Ectodermal cell (in vitro differentiated cells): Measurements from ENCODE around the gene CSPG5.

Experiments
- H3K27ac ChIP-seq: 2 replicates; pipeline ENCODE4 v1.7.0; 2013; ENCODE audit warnings: mild to moderate bottlenecking, low read depth, low read length; ENCODE audit not compliant: insufficient read depth, poor library complexity, severe bottlenecking
- H3K27me3 ChIP-seq: 2 replicates; pipeline ENCODE4 v1.7.0; 2013; ENCODE audit warnings: mild to moderate bottlenecking, low read length; ENCODE audit not compliant: insufficient read depth, control insufficient read depth, poor library complexity, severe bottlenecking
- H3K36me3 ChIP-seq: one replicate; pipeline ENCODE4 v1.7.0; 2013; ENCODE audit warnings: low read length; ENCODE audit not compliant: control insufficient read depth, insufficient read depth
- H3K4me1 ChIP-seq: one replicate; pipeline ENCODE4 v1.7.0; 2013; ENCODE audit warnings: low read length; ENCODE audit not compliant: control insufficient read depth, insufficient read depth
- H3K4me3 ChIP-seq: 2 replicates; pipeline ENCODE4 v1.7.0; 2013; ENCODE audit warnings: low read depth, low read length, control low read depth; ENCODE audit not compliant: insufficient read depth
- H3K9me3 ChIP-seq: 2 replicates; pipeline ENCODE4 v1.7.0; 2013; ENCODE audit warnings: mild to moderate bottlenecking, low read length, moderate library complexity; ENCODE audit not compliant: control insufficient read depth
- WGBS, 2 experiments: methylation state at CpG; one replicate each; pipeline ENCODE4 v1.1.7; 2013; ENCODE audit warnings: missing lambda C conversion rate in 2 of 2; 5-methylcytosine and 5-hydroxymethylcytosine counted together

The CSPG5 gene

DNA sequence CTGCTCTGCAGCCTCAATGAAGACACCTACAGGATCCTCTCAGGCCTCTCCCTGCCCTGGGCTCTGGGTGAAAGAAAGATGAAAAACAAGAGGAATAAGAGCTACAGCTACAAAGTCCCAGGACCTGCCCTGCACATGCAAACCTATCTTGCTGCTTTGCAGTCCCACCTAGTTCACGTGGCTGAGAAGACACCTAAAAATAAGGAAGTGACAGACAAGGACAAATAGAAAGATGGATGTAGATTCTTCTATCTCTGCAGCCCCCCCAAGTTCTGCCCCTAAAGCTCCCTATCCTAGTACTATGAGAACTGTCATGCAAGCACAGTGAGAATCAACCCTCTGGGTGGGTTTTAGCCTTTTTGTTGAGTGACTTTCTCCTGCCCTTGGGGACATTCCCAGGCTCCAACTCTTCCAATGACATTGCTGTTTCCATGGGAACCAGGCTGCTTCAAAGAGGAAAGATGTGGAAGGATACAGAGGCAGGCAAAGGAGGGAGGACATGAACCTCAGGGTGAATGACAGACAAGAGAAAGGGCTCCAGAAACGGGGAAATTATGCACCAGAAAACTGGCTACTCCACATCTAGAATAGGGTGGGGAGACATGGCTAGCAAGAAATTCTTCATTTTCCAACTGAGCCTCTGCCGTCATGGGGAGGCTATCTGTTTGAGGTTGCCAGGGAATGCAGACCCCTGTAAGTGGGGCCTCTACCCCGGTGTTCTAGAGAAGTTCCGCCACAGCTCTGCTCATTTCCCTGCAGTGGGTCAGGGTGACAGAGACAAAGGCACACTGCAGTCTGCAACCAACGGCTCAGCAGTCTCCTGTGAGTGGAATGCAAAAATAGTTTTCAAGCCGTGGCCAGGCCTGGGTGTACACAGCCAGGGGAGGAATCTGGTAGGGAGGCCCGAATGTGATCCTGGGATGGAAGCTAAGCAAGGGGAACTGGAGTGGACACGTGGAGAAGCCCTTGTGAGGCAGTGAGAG, 5.2 kb downstream of the CSPG5 start:
- no peak overlapping the region for H3K4me3 ChIP-seq
- H3K4me1 ChIP-seq, result peaks cover 9% of the 10 kb centered on the region
- H3K9me3 ChIP-seq, result no peaks in the 10 kb centered on the region
- H3K36me3 ChIP-seq, result no peaks in the 10 kb centered on the region
- peak overlapping the region; percentile 26 for H3K27ac ChIP-seq
- H3K27me3 ChIP-seq, result peaks cover 25% of the 10 kb centered on the region
- WGBS, 2 experiments, result 84 to 85% methylated on average over 9 of the region's 9 CpGs

DNA sequence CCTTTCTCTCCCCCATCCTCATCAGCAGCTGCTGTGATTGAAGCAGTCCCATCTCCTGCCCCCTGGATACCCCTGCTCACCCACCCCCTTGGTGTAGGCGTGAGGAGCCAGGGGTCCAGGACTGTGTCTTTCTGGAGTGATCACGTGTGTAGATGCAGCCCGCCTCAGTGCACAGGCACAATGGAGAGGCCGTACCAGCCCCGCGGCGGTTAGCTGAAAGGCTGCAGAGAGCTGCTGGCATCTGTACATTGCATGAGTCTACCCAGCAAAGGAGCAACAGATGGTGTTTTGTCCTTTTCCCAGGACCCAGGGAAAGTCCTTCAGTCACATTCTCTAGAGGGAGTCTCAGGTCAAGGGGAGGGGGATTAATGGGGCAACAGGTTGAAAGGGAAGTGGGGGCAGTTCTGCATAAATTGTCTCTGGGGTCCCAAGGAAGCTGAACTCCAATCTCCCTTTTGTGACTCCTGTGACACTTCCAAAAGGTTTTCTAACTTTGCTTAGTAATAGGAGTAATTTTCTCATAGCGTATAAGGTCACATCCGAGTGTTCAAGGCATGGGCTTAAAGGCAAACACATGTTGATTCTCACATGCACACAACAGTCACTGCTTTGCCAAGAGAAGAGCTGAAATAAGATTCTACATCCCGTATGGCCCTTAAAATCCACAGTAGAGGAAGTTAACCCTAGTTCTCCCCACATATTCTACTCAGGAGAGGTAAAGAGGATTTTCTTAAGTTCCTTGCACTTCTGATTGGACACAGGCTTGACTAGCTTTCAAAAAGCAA, 7.1 kb downstream of the CSPG5 start:
- no peaks in the 10 kb centered on the region for H3K9me3 ChIP-seq
- H3K36me3 ChIP-seq, result no peaks in the 10 kb centered on the region
- peak overlapping the region; percentile 40 for H3K27ac ChIP-seq
- 79 to 84% methylated on average over 10 of the region's 10 CpGs for WGBS, 2 experiments
- H3K27me3 ChIP-seq, result peaks cover 6% of the 10 kb centered on the region
- H3K4me1 ChIP-seq, result peaks cover 9% of the 10 kb centered on the region
- H3K4me3 ChIP-seq, result no peak overlapping the region

DNA sequence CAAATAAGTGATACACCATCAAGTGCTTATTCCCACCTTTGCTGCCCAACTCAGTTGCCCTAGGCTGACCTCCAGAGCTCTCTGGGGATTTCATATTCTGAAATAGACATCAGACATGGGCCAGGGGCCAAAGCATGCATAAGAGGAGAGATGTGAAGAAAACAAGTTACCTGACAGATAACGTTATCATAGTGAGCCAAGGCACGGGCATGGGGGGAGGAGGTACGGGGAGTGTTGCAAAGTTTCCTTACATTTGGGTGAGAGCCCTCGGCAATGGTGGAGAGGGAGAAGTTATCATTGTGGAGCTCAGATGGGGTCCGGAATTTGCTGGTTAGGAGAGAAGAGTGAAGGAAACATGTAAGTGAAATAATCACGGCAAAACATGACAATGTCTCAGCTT, 9.8 kb downstream of the CSPG5 start:
- no peaks in the 10 kb centered on the region for H3K36me3 ChIP-seq
- 88 to 90% methylated on average over 6 of the region's 6 CpGs for WGBS, 2 experiments

DNA sequence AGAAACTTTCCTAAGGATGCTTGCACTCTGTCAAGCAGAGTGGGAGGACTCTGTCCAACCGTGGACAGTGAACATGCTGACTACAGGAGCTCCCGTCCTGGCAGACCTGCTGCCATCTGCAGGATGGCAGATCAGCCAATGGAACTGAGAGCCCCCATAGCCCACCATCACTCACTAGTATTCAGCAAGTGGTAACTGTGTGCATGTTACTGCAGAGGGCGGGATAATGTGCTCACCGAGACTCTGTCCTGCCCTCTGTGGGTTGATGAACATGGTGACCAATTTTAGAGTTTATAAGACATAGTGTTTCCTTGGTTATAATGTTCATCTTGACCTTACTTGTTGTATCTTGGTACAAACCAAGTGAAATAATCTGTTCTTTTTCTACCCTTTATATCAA, 11.5 kb downstream of the CSPG5 start:
- H3K4me1 ChIP-seq, result peaks cover 3% of the 10 kb centered on the region
- no peaks in the 10 kb centered on the region for H3K27me3 ChIP-seq
- H3K9me3 ChIP-seq, result no peaks in the 10 kb centered on the region
- no peak overlapping the region for H3K4me3 ChIP-seq
- H3K27ac ChIP-seq, result no peak overlapping the region
- WGBS, 2 experiments, result 87 to 90% methylated on average over 4 of the region's 4 CpGs
- H3K36me3 ChIP-seq, result no peaks in the 10 kb centered on the region

More for the DNA sequence above, 9.8 kb downstream of the CSPG5 start:
- Histone ChIP-seq H3K27ac (no peak overlapping the region), H3K4me3 (no peak overlapping the region), H3K9me3 (no peaks in the 10 kb centered on the region), H3K4me1 (peaks cover 9% of the 10 kb centered on the region), H3K27me3 (no peaks in the 10 kb centered on the region)

DNA sequence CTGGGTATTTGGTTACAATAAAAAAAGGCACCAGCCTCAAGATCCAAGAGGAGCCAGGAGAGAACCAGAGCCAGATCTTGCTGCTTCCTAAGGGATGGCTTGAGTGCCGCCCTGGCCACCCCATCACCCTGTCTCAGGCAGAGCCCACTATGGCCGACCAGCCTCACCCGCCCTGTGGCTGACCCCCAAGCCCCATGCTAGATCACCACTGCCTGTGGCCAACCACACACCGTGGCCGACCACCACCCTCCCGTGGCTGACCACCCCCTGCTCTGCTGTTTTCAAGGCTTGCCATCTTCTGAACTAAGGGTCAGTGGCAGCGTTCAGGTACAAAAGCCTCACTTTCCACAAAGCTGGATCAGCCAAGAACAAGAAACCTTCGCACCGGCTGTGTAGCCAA, 12.0 kb downstream of the CSPG5 start:
- Histone ChIP-seq H3K4me1 (peaks cover 3% of the 10 kb centered on the region), H3K4me3 (no peak overlapping the region), H3K27me3 (no peaks in the 10 kb centered on the region), H3K9me3 (no peaks in the 10 kb centered on the region), H3K36me3 (no peaks in the 10 kb centered on the region), H3K27ac (no peak overlapping the region)
- 93 to 96% methylated on average over 9 of the region's 9 CpGs for WGBS, 2 experiments

DNA sequence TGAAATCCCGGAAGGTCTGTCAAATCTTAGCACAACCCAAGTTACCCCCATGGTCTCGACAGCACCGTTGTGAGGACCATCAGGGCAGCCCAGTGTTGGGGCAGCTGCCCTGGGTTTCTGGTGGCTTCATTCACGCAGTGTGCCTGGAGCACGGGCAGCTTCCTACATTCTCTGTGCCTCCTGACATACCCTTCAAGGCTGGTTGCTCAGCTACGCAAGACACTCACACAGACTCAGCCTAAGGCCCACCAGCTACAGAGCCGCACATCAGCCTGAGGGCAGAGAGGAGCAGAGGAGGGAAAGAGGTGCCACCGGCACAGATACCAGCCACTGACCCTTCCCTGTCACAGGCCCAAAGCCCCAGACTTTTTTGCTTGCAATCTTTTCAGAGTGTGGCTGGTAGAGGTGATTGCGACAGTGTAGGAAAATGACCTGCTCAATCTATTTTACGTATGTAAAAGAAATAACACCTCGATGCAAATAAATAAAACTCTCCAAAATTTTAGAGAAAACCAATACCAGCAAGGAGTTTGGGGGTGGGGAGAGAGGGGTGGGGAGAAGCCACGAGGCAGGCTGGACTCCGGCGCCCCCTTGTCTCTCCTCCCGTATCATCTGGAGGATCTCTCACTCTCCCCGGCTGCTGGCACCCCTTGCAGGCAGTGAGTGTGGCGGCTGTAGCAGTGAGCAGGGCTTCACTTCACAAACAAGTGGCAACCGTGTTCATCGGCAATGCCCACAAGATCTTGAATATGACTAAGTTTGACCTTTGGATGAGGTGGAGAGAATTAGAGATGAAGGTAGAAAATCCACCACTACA, 12.7 kb downstream of the CSPG5 start:
- no peaks in the 10 kb centered on the region for H3K27me3 ChIP-seq
- no peaks in the 10 kb centered on the region for H3K9me3 ChIP-seq
- no peaks in the 10 kb centered on the region for H3K4me1 ChIP-seq
- H3K4me3 ChIP-seq, result no peak overlapping the region
- no peak overlapping the region for H3K27ac ChIP-seq
- 80 to 81% methylated on average over 16 to 18 of the region's 19 CpGs for WGBS, 2 experiments
- H3K36me3 ChIP-seq, result no peaks in the 10 kb centered on the region

DNA sequence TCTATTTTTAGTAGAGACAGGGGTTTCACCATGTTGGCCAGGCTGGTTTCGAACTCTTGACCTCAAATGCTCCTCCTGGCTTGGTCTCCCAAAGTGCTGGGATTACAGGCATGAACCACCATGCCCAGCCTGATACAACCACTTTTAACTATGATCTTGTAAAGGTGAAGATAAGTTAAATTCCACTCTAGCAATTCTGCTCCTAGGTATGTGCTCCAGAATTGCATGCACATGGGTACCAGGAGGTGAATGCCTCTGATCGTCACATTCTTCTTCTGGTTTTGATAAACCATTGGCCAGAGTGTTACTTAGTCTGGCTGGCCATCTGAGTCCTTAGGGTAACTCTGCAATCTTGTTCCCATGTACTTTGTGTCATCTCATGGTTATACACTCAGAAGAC, 22.3 kb downstream of the CSPG5 start:
- no peaks in the 10 kb centered on the region for H3K9me3 ChIP-seq
- WGBS, 2 experiments, result 85 to 96% methylated on average over 2 of the region's 2 CpGs
- no peaks in the 10 kb centered on the region for H3K4me1 ChIP-seq
- no peaks in the 10 kb centered on the region for H3K27me3 ChIP-seq
- H3K27ac ChIP-seq, result no peak overlapping the region
- no peak overlapping the region for H3K4me3 ChIP-seq
- H3K36me3 ChIP-seq, result no peaks in the 10 kb centered on the region

DNA sequence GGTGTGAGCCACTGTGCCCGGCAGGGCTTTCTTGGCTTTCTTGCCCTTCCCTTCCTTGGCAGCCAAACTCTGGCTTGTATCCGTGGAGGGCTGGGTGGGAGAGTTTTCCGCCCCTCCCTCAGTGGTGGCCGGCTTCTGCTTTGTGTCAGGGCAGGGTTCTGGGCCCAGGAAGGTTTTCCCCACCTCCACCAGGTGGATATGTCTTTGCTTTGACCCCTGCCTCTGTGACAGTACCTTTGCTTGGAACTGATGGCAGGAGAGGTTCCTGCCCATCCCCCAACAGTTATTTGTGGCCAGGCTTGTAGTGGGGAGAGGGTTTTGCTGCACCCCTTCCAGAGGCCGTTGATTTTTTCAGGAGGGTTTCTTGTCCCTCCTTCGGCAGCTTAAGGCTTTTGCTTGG, 24.3 kb downstream of the CSPG5 start:
- H3K36me3 ChIP-seq, result no peaks in the 10 kb centered on the region
- 79 to 80% methylated on average over 6 of the region's 6 CpGs for WGBS, 2 experiments
- no peak overlapping the region for H3K27ac ChIP-seq
- H3K4me3 ChIP-seq, result no peak overlapping the region
- H3K27me3 ChIP-seq, result no peaks in the 10 kb centered on the region
- no peaks in the 10 kb centered on the region for H3K4me1 ChIP-seq
- H3K9me3 ChIP-seq, result no peaks in the 10 kb centered on the region

DNA sequence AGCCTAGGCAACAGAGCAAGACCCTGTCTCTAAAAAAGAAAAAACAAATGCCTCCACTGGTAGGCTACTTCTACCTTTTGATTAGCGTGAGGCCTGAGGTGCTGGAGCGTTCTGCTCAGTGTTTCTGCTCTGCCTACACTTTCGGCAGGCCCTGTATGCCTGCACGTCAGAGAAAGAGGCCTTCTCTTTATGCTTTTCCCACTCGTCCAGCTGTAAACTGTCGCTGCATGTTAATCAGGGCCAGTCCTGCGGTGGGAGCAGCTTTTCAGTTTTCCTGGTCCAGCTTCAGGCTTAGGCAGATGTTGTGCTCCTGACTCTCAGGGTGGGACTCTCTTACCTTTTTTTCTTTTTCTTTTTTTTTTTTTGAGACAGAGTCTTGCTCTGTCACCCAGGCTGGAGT, 25.3 kb downstream of the CSPG5 start:
- Histone ChIP-seq H3K27ac (no peak overlapping the region), H3K4me3 (no peak overlapping the region), H3K36me3 (no peaks in the 10 kb centered on the region), H3K4me1 (no peaks in the 10 kb centered on the region), H3K27me3 (no peaks in the 10 kb centered on the region), H3K9me3 (no peaks in the 10 kb centered on the region)
- WGBS, 2 experiments, result 79 to 84% methylated on average over 7 of the region's 7 CpGs
